GM19328 (cell line): ENCODE data around the gene CCDC43.
"Not testable (repeated sequence)": the region's sequence is repeated elsewhere in the genome, so short reads cannot be mapped to it uniquely, and the experiment has no call there.

ENCODE experiments used
- ATAC-seq: cut with Tn5 transposase; IDR thresholded peaks from one replicate; pipeline ENCODE4 v1.9.1; 2021; ENCODE audit warnings: mild to moderate bottlenecking, moderate library complexity; ENCODE audit not compliant: unreplicated experiment

The CCDC43 gene

DNA sequence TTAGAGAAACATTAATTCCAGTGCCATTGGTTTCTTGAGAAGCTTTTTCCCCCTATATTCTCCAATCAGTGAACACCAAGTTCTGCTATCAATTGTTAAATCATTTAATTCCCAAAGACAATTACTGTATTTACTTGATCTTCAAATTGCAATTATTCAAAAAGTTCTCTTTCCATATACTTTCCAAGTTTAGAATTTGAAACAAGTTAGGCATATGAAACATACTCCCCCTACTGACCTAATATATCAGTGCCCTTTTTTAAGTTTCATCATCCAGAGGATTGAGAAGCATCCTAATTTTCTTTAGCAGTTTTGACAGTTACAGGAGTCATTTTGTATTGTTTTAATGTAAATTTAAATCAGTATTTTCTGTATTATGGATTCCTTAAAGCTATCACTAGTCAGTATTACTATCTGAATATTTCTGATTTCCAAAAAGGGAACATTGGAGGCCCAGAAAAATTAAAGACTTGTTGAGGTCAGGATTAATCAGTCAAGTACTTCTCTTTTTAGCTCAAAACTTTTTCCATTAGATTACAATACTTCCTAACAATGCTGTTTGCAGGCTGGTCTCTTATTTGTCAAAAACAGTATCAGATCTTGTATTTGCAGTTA lies 17.0 kb downstream of the CCDC43 start:
- ATAC-seq, result no peak

DNA sequence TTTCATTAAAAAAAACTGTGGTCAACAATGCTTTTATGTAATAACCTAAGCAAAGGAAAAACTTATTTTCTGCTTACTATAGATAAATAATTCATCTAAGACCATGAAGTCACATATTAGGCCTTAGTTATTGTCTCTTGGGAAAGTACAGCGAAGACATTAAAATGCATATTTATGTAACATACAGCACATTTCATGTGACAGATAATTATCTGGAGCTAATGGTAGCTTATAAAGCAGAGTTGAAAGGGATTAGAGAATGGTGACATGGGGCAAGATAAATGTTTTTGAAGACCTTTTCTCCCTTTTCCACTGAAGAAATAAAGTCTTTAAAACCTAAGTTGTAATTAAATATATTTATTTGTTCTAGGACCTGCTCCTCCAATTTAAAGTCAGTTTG lies 23.6 kb downstream of the CCDC43 start:
- no peak for ATAC-seq

DNA sequence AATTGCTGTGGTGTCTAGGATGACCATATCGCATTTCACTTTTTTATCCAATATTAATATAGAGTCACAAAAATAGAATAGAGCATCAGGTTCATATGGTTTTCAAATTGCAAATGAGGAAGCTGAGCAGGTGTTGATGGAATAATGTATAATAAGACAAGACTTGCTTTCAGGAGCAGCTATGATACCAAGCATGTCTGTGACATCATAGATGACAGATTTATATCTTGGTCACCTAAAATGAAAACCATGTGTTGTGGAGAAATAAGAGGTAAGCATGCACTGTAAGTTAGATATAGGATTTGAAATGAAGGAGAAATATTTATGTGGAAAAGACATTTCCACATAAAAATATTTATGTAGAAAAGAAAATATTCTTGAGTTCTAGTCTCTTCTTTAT lies 24.7 kb downstream of the CCDC43 start:
- ATAC-seq, result no peak

DNA sequence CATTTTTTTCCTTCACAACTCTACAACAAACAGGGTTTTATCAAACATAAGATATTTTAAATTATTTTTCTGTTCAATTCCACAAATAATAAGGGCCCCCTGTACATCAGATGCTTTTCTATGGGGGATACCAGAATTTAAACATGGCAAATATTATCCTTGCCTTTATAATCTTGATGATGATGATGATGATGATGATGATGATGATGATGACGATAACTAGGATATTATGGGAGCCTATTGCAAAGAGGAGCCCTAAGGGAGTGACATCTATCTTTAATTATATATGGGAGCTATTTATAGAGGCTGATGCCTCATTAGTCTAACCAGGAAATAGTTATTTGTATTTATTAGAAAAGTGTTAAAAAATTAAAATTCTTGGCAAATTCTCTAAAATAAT lies 26.5 kb downstream of the CCDC43 start:
- no peak for ATAC-seq

DNA sequence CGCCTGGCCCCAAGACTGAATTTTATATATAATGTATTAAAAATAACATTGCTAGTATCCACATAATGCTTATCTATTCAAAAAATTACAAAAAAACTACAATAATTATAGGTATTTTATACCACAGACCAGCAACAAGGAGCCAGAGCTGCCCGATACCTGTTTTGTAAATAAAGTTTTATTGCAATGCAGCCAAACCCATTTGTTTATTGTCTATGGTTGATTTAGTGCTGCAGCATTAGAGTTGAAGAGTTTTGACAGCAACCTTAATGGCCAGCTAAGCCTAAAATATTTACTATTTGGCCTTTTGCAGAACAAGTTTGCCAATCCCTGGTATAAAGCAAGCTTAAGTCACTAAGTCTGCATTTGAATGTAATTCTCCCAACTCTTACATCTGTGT lies 27.7 kb downstream of the CCDC43 start:
- ATAC-seq, result no peak

DNA sequence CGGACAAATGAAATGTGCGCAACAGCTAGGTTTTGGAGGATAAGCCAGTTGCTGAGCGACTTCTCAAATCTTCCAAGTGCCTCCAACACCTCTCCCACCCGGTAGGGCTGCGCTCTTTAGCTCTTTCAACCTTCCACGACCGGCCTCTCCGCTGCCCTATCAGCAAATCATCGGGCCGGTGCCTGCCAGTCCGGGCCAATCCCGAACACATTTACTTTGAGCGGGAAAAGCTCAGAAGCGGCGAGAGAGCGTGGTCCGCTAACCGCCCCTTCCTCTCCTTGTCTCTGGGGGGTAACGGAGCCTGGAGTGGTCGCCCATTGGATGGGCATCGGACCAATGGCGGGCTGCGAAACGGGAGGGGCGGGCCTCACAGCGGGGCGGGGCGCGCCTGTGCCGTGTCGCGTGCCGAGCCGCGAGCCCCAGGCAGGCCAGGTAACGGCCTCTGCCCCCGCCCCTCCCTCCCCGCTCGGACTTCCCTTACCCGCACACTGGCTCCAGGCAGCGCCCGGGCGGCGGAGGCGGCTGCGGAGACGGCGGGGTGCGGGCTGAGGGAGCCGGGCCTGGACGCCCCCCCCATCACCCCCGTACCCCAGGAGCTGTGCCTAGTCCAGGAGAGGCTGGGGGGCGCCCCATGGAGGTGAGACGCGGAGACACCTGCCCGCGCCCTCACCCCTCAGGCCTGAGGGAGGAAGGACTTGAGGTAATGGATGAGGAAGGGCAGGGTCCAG lies 33.4 kb downstream of the CCDC43 start, which contains the start of gene MEIOC:
MEIOC (plus strand) TSS at position 486 of the 728 bp plus-strand sequence; CDS start at position 632, 146 bp downstream.
- no peak for ATAC-seq

DNA sequence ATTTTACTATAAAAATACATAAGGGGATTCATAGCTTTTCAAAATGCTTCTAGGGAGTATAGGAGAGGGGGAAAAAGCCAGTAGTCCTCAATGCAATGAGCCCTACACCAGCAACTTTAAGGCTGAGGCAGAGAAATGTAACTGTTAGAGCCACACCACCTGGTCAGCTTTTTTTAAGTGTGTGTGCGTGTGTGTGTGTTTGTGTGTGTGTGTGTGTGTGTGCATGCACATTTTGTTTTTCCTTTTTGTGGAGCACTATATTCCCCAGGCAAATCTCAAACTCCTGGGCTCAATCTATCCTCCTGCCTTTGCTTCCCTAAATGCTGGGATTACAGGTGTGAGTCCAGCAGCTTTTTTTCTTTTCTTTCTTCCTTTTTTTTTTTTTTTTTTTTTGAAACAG lies 35.6 kb downstream of the CCDC43 start:
- no peak for ATAC-seq

DNA sequence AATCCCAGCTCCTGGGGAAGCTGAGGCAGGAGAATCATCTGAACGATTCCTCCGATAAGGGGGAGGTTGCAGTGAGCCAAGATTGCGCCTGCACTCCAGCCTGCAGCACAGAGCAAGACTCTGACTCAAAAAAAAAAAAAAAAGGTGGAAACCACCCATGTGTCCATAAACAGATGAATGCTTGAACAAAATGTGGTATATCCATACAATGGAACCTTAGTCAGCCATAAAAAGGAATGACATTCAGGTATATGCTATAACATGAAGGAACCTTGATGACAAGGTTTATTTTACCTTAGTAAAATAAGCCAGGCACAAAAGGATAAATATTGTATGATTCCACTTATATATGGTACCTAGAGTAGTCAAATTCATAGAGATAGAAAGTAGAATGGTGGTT lies 36.2 kb downstream of the CCDC43 start:
- ATAC-seq, result no peak

DNA sequence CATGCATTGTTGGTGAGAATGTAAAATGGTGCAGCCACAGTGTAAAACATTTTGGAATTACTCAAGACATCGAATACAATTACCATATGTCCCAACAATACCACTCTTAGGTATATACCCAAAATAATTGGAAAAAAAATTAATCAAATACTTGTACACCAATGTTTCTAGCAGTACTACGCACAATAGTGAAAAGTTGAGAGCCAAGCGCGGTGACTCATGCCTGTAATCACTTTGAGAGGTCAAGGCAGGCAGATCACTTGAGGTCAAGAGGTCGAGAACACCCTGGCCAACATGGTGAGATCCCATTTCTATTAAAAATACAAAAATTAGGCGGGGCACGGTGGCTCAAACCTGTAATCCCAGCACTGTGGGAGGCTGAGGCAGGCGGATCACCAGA lies 36.8 kb downstream of the CCDC43 start:
- no peak for ATAC-seq

DNA sequence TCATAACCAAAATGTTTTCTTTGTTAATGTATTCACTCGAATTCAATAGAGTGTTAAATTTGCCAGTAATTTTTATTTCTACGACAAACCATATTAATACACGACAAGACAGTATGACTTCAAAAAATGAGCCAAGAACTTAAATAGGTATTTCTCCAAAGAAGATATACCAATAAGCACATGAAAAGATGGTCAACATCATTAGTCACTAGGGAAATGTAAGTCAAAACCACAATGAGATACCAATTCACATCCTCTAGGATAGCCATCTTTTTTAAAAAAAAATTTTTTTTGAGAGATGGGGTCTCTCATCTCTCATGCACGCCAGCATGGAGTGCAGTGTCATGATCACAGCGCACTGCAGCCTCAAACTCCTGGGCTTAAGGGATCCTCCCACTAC lies 38.3 kb downstream of the CCDC43 start:
- no peak for ATAC-seq

DNA sequence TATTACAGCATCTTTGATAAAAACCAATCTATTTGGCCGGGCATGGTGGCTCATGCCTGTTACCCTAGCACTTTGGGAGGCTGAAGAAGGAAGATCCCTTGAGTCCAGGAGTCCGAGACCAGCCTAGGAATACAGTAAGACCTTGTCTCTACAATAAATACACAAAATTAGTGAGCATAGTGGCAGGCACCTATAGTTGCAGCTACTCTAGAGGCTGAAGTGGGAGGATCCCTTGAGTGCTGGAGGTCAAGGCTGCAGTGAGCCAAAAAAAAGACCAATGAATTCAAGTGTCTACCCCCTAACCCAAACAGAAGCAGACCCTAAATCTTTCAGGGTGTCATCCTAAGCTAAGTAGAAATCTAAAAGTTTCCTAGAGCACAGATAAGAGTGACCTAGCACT lies 40.6 kb downstream of the CCDC43 start:
- no peak for ATAC-seq

DNA sequence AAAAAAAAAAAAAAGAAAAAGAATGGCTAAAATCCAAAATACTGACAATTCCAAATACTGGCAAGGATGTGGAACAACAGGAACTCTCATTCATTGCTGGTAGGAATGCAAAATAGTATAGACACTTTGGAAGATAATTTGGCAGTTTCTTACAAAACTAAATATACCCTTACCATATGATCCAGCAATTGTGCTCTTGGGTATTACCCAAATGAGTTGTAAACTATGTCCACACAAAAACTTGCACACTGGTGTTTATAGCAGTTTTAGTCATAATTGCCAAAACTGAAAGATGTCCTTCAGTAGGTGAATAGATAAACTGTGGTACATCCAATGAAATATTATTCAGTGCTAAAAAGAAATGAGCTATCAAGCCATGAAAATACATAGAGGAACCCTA lies 41.8 kb downstream of the CCDC43 start:
- no peak for ATAC-seq

DNA sequence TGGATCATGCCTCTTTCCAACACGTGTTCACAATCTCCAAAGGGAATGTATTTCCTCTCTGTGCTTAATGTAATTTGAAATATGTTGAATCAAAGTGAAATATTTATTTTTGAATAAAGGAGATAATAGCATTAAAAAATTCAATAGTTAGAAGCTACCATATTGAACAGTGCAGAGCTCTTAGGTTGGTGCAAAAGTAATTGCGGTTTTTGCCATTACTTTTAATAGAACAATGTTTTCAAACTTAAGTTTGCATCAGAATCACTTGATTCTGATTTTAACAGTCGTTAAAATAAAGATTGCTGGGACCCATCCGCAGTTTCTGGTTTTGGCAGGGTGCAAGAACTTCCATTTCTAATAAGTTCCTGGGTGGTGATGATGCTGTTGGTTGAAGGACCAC lies 43.3 kb downstream of the CCDC43 start:
- no peak for ATAC-seq

DNA sequence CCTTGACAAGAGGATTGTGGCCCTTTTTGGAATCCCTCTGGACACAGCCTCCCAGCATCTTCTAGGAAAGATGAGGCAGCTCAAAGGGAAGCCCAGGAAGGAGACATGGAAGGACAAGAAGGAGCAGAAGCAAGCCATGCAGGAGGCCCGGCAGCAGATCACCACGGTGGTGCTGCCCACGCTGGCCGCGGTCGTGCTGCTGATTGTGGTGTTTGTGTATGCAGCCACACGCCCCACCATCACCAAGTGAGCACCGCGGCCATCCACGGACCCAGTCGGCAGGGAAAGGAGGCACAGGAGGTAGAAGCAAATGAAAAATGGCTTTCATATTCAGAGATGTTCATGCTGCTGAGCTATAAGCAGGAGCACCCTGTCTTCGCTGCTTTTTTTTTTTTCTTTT lies 44.2 kb downstream of the CCDC43 start:
- ATAC-seq, result no peak

DNA sequence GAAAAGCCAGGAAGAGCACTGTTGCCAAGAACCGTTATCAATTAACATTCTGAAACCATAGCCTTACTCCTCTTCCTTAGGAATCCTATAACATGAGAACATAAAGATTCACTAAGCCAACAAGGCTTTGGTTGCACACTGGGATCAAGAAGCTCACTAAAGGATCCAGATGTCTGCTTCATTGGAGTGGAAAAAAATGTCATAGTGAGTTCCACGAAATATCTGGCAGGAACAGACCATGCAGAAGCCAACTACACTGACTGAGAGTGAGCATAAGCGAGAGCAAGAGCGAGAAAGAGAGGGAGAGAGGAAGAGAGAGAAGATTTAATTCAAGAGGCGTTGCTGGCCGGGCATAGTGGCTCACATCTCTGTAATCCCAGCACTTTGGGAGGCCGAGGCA lies 46.7 kb downstream of the CCDC43 start:
- no peak for ATAC-seq

DNA sequence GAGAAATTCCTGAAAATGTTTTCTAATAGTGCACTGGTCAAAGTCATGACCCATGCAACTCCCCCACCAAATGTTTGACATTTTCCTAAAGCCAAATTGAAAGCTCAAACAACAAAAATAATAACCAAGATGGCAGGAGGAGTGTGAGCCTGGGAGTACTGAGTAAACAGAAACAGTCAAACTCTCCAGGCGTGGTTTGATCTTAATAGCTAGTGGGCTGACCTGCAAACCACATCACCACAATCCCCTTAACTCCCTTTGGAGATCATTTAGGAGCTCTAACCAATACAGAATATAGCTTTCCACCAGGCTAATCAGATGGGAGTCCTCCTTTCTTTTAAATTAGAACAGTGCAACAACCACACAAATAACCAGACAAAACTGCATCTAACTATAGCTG lies 52.5 kb downstream of the CCDC43 start:
- ATAC-seq, result no peak

DNA sequence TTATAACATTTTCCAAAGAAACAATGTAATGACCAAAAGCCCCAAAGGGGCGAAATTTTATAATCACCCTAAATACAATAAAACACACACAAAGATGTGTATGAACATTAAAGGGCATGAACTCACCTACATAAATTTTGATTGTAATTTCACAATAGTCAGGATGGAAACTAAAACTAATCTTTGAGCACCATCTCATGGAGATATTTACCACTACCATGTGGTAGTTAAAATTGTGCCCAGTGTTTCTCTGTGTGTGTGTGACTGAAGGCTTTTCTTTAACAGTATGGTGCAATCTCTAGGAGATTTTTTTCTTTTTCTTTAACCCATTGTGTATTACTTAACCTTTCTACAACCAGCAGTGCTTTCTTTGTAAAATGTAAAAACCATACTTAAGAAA lies 53.0 kb downstream of the CCDC43 start:
- ATAC-seq, result no peak

DNA sequence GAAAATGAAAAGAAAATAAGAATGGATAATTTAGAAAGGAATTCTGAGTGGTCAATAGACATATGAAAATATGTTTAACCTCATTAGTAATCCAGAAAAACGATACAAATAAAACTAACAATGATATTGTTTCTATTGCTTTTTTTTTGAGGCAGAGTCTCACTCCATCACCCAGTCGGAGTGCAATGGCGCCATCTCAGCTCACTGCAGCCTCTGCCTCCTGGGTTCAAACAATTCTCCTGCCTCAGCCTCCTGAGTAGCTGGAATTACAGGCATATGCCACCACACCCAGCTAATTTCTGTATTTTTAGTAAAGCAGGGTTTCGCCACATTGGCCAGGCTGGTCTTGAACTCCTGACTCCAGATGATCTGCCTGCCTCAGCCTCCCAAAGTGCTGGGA lies 55.2 kb downstream of the CCDC43 start:
- ATAC-seq, result not testable (repeated sequence)

DNA sequence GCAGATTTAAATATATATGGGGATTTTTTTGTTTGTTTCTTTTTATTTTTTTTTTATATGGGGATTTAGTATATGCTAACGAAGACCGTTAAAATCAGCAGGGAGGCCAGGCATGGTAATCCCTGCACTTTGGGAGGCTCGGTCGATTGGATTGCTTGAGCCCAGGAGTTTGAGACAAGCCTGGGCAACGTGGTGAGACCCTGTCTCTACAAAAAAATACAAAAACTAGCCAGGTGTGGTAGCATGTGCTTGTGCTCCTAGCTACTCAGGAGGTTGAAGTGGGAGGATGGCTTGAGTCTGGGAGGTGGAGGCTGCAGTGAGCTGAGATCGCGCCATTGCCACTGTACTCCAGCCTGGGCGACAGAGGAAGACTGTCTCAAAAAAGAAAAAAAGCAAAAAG lies 55.6 kb downstream of the CCDC43 start:
- no peak for ATAC-seq

DNA sequence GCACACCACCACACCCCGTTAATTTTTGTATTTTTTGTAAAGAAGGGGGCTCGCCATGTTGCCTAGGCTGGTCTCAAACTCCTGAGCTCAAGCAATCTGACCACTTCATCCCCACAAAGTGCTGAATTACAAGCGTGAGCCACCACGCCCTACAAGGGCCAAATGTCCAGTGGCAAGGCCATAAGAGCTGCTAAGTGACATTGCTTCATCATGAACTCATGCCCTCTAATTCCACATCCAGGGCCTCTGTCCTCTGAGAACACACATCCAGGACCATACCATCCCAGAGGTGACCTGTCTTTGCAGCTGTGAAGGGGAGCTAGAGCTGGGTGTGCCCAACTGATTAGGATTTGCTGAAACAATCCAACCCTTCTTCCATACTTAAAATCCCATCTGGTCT lies 58.9 kb downstream of the CCDC43 start:
- ATAC-seq, result no peak

DNA sequence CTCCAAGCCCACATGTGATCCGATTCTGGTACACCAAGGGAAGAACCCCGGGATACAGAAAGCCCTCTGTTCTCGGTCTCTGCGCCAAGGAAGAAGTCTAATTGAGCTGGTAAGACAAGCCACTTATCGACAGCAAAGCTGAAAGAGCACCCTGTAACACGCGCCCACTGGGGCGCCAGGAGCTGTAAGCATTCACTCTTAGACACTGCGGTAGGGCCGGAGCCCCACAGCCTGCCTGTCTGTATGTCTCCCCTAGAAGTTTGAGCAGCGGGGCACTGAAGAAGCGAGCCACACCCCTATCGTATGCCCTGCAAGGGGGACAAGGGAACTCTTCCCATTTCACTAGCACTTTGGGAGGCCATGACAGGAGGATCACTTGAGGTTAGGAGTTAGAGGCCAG lies 60.3 kb downstream of the CCDC43 start:
- no peak for ATAC-seq

DNA sequence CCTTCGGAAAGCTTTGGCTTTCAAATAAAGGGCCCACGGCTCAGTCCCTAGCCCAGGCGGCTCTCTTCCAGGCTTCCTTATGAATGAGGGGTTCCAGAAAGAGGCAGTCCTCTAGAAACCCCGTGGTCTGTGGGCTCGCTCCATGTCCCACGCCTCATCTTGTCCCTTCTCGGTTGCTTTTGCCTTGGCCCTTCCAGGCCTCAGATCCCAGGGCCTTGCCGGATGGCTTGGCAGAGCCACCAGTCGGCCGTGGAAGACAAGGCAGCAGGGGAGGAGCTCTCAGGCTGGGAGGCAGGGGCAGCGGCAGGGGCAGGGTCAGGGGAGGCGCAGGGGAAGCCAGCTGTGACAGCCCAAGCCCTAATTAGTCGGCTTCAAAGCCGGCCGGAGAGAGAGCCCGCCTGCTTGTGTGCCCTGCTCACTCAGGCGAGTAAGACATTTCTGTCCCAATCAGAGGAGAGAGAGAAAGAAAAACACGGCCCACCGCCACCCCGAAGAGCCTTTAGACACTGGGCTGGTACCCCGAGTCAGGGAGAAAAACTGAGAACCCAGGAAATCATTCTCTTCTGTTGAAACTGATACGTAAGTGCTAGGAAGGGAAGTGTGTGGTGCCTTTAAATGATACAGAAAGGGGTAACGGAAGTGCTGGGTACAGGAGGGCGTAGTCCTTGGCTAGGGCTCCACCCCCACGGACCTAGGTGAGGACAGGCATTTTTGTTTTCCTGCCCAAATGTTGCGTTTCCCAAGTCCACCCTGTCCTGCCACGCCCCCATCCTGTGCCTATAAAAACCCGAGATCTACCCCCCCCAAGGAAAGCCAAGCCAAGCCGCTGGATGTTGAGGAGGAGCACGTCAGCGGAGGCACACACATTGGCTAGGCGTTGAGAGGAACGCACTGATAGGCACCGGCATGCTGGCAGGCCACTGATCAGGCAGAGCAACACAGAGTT lies 61.1 kb downstream of the CCDC43 start:
- ATAC-seq, result no peak
